ENCODE measurements around the gene CLPSL2. TPM values are rescaled to one million over a fixed set of nuclear protein-coding genes. Genes with fewer than 3 reads are reported as not detected.

Gene CLPSL2
- total RNA-seq, 1 donor from 2014 or later = not detected

DNA sequence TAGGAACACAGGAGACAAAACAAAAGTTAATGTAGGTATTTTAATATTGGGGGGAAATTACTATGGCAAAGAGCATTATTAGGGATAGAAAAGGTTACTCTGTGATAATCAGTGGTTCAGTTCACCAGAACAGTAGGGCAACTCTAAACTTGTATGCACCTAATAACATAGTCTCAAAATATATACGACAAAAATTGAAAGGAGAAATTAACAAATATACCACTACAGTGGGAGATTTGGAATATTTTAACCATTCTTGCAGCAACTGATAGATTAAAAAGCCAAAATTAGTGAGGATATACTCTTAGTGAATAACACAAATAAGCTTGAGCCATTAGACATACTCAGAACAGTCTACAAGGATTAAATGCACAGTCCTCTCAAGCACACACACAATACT is 28.5 kb upstream of the CLPSL2 start:
- DNase-seq = no peak

- DNase-seq = no peak
Observed at GRCh38 chr6:35750557-35750956, 25.8 kb upstream of the CLPSL2 start.

GRCh38 chr6:35751594-35751993 is 24.8 kb upstream of the CLPSL2 start:
- DNase-seq = no peak

GRCh38 chr6:35752330-35752729 is 24.1 kb upstream of the CLPSL2 start:
- DNase-seq = no peak

- DNase-seq = no peak
Observed at GRCh38 chr6:35754452-35755277, 21.7 kb upstream of the CLPSL2 start.

GRCh38 chr6:35755278-35755924 is 21.0 kb upstream of the CLPSL2 start:
- no peak for DNase-seq

DNA sequence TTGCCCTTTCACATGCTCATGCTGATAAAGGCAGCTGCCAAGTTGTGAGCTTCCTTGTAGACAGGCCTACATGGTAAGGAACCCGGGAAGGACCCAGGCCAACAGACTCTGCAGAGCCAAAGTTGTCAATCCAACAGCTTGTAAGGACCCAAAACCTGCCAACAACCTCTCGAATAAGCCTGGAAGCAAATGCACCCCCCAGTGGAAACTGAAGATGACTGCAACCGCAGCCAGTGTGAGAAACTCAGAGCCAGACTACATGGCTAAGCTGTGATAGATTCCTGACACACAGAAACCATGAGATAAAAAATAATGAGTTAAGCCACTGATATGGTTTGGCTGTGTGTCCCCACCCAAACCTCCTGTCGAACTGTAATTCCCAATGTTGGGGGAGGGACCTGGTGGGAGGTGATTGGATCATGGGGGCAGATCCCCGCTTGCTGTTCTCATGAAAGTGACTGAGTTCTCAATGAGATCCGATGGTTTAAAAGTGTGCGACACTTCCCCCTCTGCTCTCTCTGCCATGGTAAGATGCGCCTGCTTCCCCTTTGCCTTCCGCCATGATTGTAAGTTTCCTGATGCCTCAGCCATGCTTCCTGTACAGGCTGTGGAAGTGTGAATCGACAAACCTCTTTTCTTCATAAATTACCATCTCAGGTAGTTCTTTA is 18.8 kb upstream of the CLPSL2 start:
- no peak for DNase-seq

GRCh38 chr6:35759426-35759825 is 17.0 kb upstream of the CLPSL2 start:
- DNase-seq = no peak

- DNase-seq = no peak
Observed at GRCh38 chr6:35765739-35766138, 10.7 kb upstream of the CLPSL2 start.

- DNase-seq = no peak
Observed at GRCh38 chr6:35769211-35769610, 7.2 kb upstream of the CLPSL2 start.

- DNase-seq = no peak
Observed at GRCh38 chr6:35771343-35771627, 5.1 kb upstream of the CLPSL2 start.

GRCh38 chr6:35774116-35774794 is 2.1 kb upstream of the CLPSL2 start:
- DNase-seq = no peak

GRCh38 chr6:35775031-35775430 is 1.4 kb upstream of the CLPSL2 start:
- no peak for DNase-seq

GRCh38 chr6:35777356-35778102 is 1.1 kb downstream of the CLPSL2 start:
- DNase-seq = no peak

GRCh38 chr6:35778437-35778836 is 2.0 kb downstream of the CLPSL2 start:
- DNase-seq = no peak

- DNase-seq = no peak
Observed at GRCh38 chr6:35780719-35781118, 4.3 kb downstream of the CLPSL2 start, which contains the start of gene CLPSL1. CLPSL1 (plus strand) TSS chr6:35781019; CDS start chr6:35781111, 92 bp downstream.

- no peak for DNase-seq
Observed at GRCh38 chr6:35781290-35781689, 4.9 kb downstream of the CLPSL2 start.

DNA sequence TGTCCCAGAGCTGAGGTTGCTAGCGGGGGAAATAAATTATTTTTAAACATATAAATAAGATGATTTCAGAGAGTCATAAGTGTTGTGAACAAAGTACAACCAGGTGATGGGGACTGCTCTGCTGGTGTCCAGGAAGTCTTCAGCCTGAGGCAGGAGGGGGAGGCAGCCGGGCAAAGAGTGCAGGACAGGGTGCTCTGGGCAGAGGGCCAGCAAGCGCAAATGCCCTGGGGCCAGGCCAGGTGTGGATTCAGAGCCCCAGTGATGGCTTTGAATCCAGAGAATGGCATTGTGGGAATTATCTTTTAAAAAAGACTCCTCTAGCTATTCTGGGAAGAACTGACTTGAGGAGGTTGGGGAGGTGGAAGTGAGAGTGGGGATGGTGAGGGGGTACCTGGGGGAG is 6.0 kb downstream of the CLPSL2 start:
- no peak for DNase-seq

DNA sequence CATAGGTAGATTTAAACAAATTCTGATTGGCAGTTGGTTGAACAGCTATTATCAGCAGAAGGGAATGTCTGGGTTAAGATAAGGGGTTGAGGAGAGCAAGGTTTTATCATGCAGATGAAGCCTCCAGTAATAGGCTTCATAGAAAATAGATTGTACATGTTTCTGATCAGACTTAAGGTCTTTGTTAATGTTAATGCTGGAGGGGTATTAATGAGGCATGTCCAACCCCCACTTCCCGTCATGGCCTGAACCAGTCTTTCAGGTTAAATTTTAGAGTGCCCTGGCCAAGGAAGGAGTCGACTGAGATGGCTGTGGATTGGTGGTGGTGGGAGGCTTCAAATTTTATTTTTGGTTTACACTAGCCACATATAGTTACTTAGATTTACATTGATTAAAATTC is 7.8 kb downstream of the CLPSL2 start:
- no peak for DNase-seq

- DNase-seq = no peak
Observed at GRCh38 chr6:35786272-35786671, 9.9 kb downstream of the CLPSL2 start.

DNA sequence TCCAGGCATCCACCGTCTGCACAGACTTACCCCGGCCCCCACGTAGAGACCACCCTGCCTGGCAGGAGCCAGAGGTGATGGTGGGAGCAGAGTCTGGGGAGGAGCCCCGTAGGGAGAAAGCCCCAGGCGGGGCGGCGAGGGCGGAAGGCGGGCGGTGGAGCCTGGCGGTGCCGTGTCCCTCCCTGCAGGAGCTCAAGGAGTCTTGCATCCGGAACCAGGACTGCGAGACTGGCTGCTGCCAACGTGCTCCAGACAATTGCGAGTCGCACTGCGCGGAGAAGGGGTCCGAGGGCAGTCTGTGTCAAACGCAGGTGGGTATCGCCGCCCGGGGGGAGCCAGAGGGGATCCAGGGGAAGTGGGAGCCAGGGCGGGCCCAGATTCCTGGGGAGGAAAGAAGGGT is 10.4 kb downstream of the CLPSL2 start:
- DNase-seq = no peak

All from occipital lobe (tissue), 2 donors.